GM19397 (cell line): ENCODE results near the gene HDHD3.
"Not testable (repeated sequence)": the region's sequence is repeated elsewhere in the genome, so short reads cannot be mapped to it uniquely, and the experiment has no call there.

Experiments used
- ATAC-seq: cut with Tn5 transposase; IDR thresholded peaks from one replicate; pipeline ENCODE4 v1.9.1; 2021; ENCODE audit warnings: mild to moderate bottlenecking, moderate library complexity; ENCODE audit not compliant: unreplicated experiment

The HDHD3 gene, protein sequence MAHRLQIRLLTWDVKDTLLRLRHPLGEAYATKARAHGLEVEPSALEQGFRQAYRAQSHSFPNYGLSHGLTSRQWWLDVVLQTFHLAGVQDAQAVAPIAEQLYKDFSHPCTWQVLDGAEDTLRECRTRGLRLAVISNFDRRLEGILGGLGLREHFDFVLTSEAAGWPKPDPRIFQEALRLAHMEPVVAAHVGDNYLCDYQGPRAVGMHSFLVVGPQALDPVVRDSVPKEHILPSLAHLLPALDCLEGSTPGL

DNA sequence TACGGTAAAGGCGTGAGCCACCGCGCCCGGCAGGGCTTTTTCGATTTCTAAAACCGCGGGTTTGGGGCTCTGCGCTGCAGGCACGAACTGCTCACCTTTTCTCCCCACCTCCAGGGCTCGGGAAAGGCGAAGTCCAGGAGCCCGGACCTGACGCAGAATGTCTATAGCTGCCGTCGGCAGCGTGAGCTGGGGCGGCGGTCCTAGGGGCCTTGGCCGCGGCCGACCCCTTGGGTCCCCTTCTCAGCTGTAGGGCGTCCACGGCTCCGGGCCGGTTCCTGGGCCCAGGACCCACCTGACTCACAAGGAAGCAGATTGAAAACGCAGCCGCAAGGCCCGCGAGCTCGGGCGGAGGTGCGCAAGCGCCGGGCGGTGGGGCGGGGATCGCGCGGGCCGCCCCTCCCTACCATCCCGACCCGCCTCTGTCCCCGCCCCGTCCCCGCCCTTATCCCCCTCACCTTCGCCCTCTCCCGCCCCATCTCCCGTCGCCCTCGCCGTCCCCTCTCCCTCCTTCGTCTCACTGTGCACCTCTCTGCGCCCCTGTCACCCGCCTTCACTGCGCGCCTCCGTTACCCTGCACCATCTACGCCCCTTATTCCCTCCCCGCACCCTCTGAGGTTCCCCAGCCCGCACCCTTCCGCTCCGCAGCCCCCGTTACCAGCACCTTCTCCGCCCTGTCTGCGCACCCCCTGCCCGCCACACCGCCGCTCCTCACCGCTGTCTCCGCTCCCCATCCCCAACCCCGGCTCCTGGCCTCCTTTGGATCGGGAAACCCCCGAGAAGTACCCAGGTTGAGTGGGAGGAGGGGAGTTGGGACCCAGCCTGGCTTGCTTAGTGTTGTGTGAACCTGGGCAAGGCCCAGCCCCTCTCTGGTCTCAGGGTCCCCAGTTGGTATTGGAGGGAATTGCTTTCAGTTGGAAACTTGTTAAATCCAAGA, at the start of gene HDHD3:
Gene HDHD3, minus strand, starts transcription at position 353 of the 934 bp plus-strand sequence. CDS start 2,632 bp downstream, outside the sequence.
- ATAC-seq, result peak; percentile 76

DNA sequence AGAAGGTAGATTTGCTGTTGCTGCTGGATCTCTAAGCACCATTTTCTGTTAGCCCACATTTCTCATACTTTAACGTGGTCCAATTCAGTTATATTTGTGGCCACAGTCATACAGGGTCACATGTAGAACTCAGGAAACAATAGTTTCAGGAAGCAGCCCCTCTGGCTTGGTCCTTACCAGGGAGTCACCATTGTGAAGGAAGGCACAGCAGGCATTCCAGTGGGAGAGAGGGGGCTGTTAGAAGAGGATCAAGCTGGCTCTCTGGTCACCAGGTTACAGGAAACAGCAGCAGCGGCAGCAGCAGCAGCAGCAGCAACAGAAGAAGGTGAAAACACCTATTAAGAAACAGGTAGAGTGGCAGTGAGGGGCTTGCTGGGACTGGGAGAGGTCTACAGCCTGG, 48.3 kb upstream of the HDHD3 start:
- ATAC-seq, result no peak

DNA sequence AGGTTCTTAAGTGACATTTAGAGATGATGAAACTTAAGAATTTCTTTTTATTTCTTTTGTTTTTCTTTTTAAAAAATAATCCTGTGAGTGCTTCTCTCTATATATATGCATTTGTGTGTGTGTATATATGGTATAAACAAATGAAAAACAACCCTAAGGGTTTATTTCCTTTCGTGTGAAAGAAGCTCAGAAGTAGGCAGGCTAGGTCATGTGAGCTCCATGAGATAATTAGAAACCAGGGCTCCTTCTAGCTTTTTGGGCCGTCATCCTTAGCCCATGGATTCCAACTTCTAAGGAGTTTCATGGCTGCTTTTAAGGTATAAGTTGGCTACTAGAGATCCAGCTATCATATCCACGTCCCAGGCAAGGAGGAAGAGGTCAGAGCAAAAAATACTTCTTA, 44.9 kb upstream of the HDHD3 start:
- no peak for ATAC-seq

GRCh38 chr9:113417370-113417769, 40.6 kb upstream of the HDHD3 start:
- ATAC-seq, result no peak

DNA sequence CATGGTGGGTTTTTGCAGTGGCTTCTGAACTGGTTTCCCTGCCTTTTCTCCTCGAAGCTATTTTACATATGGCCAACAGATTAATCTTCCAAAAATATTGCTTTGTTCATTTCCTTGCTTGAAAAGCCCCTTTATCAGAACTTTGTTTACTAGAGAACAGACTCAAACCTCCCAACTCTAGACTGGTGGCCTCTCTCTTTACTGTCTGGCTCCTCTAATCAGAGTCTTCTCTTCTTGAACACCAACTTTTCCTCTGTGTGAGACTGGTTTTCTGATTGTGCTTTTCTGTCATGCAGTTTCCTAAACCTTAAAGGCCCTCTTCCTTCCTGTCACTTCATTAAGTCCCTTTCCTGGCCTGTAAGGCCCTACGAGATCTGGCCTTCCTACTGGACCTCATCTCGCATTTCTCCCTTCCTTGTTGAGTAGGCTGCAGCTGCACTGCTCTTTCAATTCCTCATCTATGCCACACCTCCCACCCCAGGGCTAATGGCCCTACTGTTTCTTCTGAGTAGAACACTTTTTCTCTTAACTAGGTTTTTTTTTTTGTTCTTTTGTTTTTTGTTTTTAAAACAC, 39.4 kb upstream of the HDHD3 start:
- ATAC-seq, result peak; percentile 91

DNA sequence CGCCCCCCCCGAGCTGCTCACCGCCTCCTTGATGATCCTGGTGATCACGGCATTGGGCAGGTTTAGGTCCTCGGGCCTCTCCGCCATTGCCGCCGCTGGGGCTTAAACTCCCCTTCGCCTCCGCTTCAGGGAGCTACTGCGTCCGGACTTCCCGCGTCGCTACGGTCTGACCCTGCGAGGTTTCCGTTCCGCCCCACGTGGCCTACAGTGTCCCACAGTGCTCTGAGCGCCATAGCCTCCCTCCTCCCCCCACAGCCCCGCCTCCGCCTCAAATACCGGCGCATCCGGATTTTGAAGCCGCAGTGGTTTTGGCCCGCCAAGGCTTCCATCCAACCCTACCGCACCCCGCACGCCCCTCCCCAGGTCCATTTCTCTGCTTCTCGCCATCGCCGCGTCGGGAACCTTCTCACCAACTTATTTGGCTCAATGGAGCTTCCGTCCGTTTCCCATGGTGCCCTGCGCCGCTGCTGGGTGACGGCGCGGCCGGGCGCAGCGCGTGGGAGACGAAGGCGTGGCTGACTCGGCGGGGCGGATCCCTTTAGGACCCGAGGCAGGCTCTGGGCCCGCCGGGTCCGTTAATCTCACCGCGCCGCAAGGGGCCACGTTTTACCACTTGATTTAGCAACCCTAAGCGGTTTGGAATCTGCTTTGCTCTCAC, 33.5 kb upstream of the HDHD3 start, which contains the start of the genes C9orf43 and POLE3:
Gene C9orf43, plus strand, starts transcription at position 541 of the 658 bp plus-strand sequence. CDS start 2,747 bp downstream, outside the sequence.
Gene POLE3, minus strand, starts transcription at position 469 of the 658 bp plus-strand sequence. Its CDS starts 382 bp downstream, at position 87.
- peak; percentile 93 for ATAC-seq

DNA sequence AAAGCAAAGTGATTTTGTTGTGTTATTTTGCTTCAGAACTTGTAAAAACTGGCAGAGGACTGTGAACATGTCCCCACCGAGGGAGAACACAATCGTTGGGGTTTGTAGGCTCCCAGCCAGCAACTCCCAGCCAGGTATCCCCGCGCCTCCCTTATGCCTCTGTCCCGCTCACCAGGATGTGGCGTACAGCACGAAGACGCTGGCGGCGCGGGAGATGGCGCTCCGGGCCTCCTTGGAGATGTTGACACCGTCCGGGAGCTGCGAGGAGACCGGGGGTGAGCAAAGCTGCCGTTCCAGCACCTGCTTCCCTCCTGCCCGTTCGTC, 33.1 kb upstream of the HDHD3 start:
- no peak for ATAC-seq

DNA sequence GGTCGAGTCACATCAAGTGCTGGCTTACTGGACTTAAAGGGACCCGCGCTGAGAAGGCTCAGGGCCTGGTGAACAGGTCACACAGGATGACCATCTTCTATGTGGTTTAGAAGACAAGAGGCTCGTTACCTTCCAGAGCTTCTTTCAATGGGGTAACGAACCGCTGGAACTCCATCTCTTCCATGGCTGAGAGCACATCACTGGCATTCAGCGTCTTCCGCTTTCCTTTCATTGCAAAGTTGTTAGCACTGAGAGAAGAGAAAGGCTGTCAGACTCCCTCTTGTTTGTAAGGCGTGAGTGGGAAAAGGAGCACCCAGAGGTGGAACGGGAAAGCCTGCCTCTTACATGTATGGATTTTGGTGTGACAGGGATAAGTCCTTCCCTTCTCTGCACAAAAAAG, 32.7 kb upstream of the HDHD3 start:
- ATAC-seq, result no peak

DNA sequence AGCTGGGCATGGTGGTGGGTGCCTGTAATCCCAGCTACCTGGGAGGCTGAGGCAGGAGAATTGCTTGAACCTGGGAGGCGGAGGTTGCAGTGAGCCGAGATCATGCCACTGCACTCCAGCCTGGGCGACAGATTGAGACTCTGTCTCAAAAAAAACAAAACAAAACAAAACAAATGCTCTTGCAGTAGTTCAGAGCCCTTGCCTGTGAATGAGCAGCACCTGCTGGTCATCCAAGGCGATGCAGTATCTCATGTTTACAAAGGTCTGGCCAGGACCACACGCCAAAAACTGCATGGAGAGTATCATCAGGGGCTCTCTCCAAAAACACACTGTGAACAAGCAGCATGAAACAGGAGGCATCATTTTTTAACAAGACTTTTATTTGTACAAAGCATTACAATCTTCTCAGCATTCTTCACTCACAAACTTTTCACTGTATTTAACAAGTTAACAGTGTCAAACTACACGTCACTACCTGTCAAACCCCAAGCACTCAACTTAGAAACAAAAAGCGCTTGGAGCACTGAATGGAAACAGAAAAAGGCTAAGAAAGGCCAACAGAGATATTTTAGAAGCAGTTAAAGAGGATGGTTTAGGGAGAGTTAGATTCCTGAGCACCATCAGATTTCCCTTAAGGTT, 30.2 kb upstream of the HDHD3 start:
- peak; percentile 28 for ATAC-seq

DNA sequence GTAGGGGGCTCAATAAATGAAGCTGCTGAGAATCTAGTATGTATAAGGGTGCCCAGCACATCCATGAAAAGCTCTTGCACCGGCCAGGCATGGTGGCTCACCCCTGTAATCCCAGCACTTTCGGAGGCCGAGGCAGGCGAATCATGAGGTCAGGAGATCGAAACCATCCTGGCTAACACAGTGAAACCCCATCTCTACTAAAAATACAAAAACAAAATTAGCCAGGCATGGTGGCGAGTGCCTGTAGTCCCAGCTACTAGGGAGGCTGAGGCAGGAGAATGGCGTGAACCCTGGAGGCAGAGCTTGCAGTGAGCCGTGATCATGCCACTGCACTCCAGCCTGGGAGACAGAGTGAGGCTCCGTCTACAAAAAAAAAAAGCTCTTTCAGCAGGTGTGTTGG, 29.6 kb upstream of the HDHD3 start:
- ATAC-seq, result not testable (repeated sequence)

DNA sequence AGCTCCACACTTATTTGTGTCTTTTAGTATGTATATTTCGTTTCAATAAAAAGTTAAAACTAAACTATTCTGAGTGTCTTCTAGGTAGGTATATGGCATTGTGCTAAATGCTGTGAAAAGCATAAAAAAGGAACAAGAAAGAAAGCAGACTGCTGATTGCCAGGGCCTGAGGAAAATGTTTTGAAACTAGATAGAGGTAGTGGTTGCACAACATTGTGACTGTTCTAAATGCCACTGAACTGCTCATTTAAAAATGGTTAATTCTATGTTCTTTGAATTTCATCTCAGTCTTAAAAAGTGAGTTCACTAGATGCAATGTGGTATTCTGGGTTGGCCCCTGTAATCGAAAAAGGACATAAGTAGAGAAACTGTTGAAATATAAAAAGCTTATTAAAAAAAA, 26.9 kb upstream of the HDHD3 start:
- ATAC-seq, result no peak

GRCh38 chr9:113401027-113401792, 24.4 kb upstream of the HDHD3 start, which contains the start of gene ALAD:
Gene ALAD, minus strand, starts transcription at chr9:113401284. Its CDS starts 7,725 bp downstream, at chr9:113393559.
- ATAC-seq, result peak; percentile 99

DNA sequence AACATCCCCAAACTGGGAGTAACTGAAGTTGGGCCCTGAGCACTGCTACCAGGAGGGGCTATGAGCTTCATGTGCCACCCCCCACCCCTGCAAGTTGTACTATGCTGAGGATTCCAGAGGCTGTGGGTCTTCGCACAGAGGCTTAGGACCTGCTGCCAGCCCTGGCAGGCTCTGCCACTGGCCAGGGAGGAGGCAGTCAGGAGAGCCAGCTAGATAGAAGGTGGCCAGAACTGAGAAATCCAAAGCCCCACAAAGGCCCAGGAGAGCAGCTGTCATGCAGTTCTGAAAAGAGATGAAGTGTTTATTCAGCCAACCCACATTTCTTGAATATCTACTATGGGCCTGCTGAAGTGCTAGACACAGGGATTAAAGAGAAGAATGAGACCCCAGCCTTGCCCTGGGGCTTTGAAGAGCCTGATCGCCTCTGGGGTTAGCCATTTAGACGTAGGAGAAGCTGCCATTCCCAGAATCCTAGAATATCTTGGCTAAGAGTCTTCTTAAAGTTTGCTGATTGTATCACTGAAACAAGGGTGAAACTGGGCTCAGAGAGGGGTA, 22.9 kb upstream of the HDHD3 start:
- no peak for ATAC-seq

GRCh38 chr9:113398796-113399195, 22.0 kb upstream of the HDHD3 start:
- ATAC-seq, result no peak

DNA sequence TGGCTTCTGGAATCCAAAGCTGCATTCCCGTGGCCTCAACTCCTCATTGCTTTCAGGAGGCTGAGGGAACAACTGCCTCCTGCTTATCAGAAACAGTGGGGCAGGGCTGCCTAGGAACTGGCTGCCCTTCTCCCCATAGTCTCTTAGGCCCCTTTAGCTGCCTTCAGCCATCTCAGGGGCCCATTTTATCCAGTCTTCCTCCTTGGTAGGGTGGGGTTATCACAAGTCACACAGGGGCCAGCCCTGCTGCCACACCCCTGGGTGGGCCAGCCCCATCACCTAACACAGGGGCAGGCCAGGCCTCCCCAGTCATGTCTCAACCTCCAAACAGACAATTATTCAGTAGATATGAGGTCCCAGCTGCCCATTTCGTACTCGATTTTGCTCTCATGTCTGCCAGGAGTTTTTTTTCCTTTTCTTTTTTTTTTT, 20.4 kb upstream of the HDHD3 start:
- no peak for ATAC-seq

- no peak for ATAC-seq
Measured at GRCh38 chr9:113395000-113395861, 18.4 kb upstream of the HDHD3 start.

- no peak for ATAC-seq
Measured at GRCh38 chr9:113393281-113393680, 16.5 kb upstream of the HDHD3 start.

DNA sequence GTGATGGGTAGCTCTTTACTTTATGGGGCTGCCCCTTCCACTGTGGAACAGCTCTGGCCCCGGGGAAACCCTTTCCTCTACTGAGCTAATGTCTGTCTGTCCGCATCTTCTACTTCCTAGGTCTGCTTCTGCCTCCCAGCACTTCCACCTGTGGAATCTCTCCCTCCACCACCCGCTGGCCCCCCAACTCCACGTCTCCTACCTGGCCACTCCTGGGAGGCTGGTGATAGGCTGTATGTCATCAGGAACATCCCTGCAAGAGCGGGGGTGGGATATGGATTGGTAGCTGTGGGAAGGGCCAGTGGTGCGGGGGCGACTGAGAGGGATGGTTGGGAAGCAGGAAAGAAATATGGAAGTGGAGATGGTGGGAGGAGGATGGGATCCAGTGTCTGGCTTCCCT, 15.1 kb upstream of the HDHD3 start:
- no peak for ATAC-seq
